GM12878 (cell line): ENCODE results near the gene NAE1. TPM values are rescaled to one million over a fixed set of nuclear protein-coding genes. Genes with fewer than 3 reads are reported as not detected.

Experiments used
- ATAC-seq: fragments of 200-7000 bp; cut with Tn5 transposase; 3 replicates; pipeline ENCODE4 v1.9.1; 2020; ENCODE audit warnings: mild to moderate bottlenecking, moderate library complexity
- BruUV-seq: library from RNA; stranded (reverse); fragments of 400-500 nt; replicated peaks from 2 replicates; lab custom pipeline; 2021; lab: Mats Ljungman, UMichigan
- CTCF ChIA-PET: fragments of 300-600 bp; sonication (Branson Sonifier 250); formaldehyde crosslinking; extraction: SDS; loops from one replicate; lab custom pipeline; 2021; ENCODE audit warnings: inconsistent platforms; lab: Yijun Ruan, JAX
- POLR2A ChIA-PET: fragments of 350-600 bp; formaldehyde crosslinking; extraction: SDS; loops from one replicate; lab custom pipeline; 2021; ENCODE audit warnings: inconsistent platforms; lab: Charles Lee
- RAD21 ChIA-PET: fragments of 300-600 bp; sonication (Branson Sonifier 250); formaldehyde crosslinking; loops from one replicate; lab custom pipeline; 2023; ENCODE audit warnings: antibody characterized with exemption; ENCODE audit not compliant: unreplicated experiment; lab: Charles Lee
- SMC1A ChIA-PET: fragments of 300-600 bp; sonication (Branson Sonifier 250); formaldehyde crosslinking; loops from one replicate; lab custom pipeline; 2023; ENCODE audit not compliant: unreplicated experiment, uncharacterized antibody; lab: Charles Lee
- DNase-seq: peaks from one replicate; pipeline ENCODE4 v3.0.0-alpha.2; 2011; ENCODE audit warnings: low read depth, low spot score
- FAIRE-seq: peaks from 3 replicates; lab custom pipeline; 2011; peaks lifted over from hg19 to GRCh38; lab: Jason Lieb, UNC
- H2AFZ ChIP-seq: 2 replicates; pipeline ENCODE4 v1.6.0; 2011; ENCODE audit warnings: low read depth, low read length, control low read depth; ENCODE audit not compliant: control insufficient read depth
- H3K27ac ChIP-seq: 2 replicates; pipeline ENCODE4 v1.5.1; 2011; ENCODE audit warnings: control low read depth; ENCODE audit not compliant: control insufficient read depth, insufficient read depth
- H3K27me3 ChIP-seq, 2 experiments: replicated peaks in 1 of 2; 2 replicates each; pipeline versions ENCODE4 v1.6.0 to v1.6.1; 2011; ENCODE audit warnings: low read length in 1 of 2; ENCODE audit not compliant: control insufficient read depth in 2 of 2, insufficient read depth in 2 of 2
- H3K36me3 ChIP-seq, 2 experiments: 2 replicates each; pipeline ENCODE4 v1.5.1; 2011; ENCODE audit warnings: low read length in 1 of 2; ENCODE audit not compliant: control insufficient read depth in 2 of 2, insufficient read depth in 2 of 2
- H3K4me1 ChIP-seq: 2 replicates; pipeline ENCODE4 v1.6.1; 2011; ENCODE audit warnings: mild to moderate bottlenecking, low read length, moderate library complexity, mixed read lengths; ENCODE audit not compliant: control insufficient read depth, insufficient read depth
- H3K4me2 ChIP-seq: 2 replicates; pipeline ENCODE4 v1.6.0; 2011; ENCODE audit warnings: control low read depth; ENCODE audit not compliant: control insufficient read depth, insufficient read depth
- H3K4me3 ChIP-seq: fragments of 200-600 bp; sonication (generic); 2 replicates; pipeline ENCODE4 v1.5.1; 2016
- H3K79me2 ChIP-seq: 2 replicates; pipeline ENCODE4 v1.6.0; 2011; ENCODE audit warnings: low read length; ENCODE audit not compliant: control insufficient read depth, insufficient read depth
- H3K9ac ChIP-seq: 2 replicates; pipeline ENCODE4 v1.8.0; 2011; ENCODE audit warnings: low read length, control low read depth, mixed read lengths; ENCODE audit not compliant: control insufficient read depth, insufficient read depth
- H3K9me3 ChIP-seq: replicated peaks from 3 replicates; pipeline ENCODE4 v1.5.1; 2011; ENCODE audit warnings: mild to moderate bottlenecking, low read length; ENCODE audit not compliant: control insufficient read depth, insufficient read depth
- H4K20me1 ChIP-seq: 2 replicates; pipeline ENCODE4 v1.6.0; 2011; ENCODE audit not compliant: control insufficient read depth, insufficient read depth
- JUND ChIP-seq: IDR thresholded peaks from 2 replicates; pipeline ENCODE4 v1.6.1; 2012; ENCODE audit warnings: low read depth, mild to moderate bottlenecking, low read length, improper control_type of control experiment, moderate library complexity
- MTA2 ChIP-seq: fragments of 450-650 bp; IDR thresholded peaks from 2 replicates; pipeline ENCODE4 v1.6.1; 2016; ENCODE audit warnings: low read depth, mild to moderate bottlenecking, moderate library complexity
- NFXL1 ChIP-seq: fragments of 450-650 bp; IDR thresholded peaks from 2 replicates; pipeline ENCODE4 v1.6.1; 2017; ENCODE audit warnings: antibody characterized with exemption, mild to moderate bottlenecking, borderline replicate concordance
- POU2F2 ChIP-seq: IDR thresholded peaks from 3 replicates; pipeline ENCODE4 v1.6.1; 2011; ENCODE audit warnings: low read depth, mild to moderate bottlenecking, low read length, borderline replicate concordance
- RBBP5 ChIP-seq: fragments of 200-600 bp; sonication (generic); conservative IDR thresholded peaks from 2 replicates; pipeline ENCODE4 v1.6.1; 2016
- RFX5 ChIP-seq: IDR thresholded peaks from 2 replicates; pipeline ENCODE4 v1.6.1; 2011; ENCODE audit warnings: low read depth, low read length, improper control_type of control experiment
- SMARCA5 ChIP-seq: fragments of 450-650 bp; IDR thresholded peaks from 2 replicates; pipeline ENCODE4 v1.6.1; 2017; ENCODE audit warnings: mild to moderate bottlenecking
- SPI1 ChIP-seq: IDR thresholded peaks from 2 replicates; pipeline ENCODE4 v1.6.1; 2011; ENCODE audit warnings: low read depth, mild to moderate bottlenecking, low read length, moderate library complexity, borderline replicate concordance; ENCODE audit not compliant: insufficient read depth
- TAF1 ChIP-seq: IDR thresholded peaks from 2 replicates; pipeline ENCODE4 v1.6.1; 2011; ENCODE audit warnings: mild to moderate bottlenecking, low read depth, low read length, borderline replicate concordance
- TCF7 ChIP-seq: IDR thresholded peaks from 2 replicates; pipeline ENCODE4 v1.6.1; 2014; ENCODE audit warnings: antibody characterized with exemption, borderline replicate concordance
- WGBS: methylation state at CpG from one replicate; pipeline ENCODE4 v1.1.6; 2016; ENCODE audit warnings: low lambda C conversion rate; ENCODE audit not compliant: insufficient replicate concordance, insufficient coverage; ENCODE audit errors: missing lambda C conversion rate; 5-methylcytosine and 5-hydroxymethylcytosine counted together
- in situ Hi-C: fragments of 300-500 bp; cut with MboI; formaldehyde crosslinking; loops from 9 replicates; pipeline ENCODE4 v1.14.3; 2018; ENCODE audit warnings: mixed read lengths
- intact Hi-C: fragments of 100-400 bp; cut with micrococcal nuclease; formaldehyde crosslinking; loops from one replicate; pipeline ENCODE4 v1.14.2; 2022; ENCODE audit not compliant: unreplicated experiment
- polyA plus RNA-seq, 11 experiments: library from polyadenylated mRNA; depleted of rRNA in 4 of 11; unstranded in 6 of 11; stranded (reverse) in 5 of 11; fragments of >200 nt; fragmentation: Nextera tagmentation in 4 of 11; fragmentation: Illumina TruSeq in 1 of 11; extraction: Ambion mirVana in 4 of 11; extraction: Trizol in 1 of 11; gene quantifications; 1 replicate in 1 of 11; 2 replicates in 10 of 11; pipeline versions ENCODE4 v1.2.1 to v1.2.3, GENCODE V29; 2011 to 2016; ENCODE audit warnings: inconsistent platforms in 2 of 11, missing spikeins in 2 of 11, low read depth in 1 of 11
- total RNA-seq, 4 experiments: library from RNA; depleted of rRNA in 3 of 4; stranded (reverse); fragments of >200 nt in 3 of 4; fragmentation: Illumina TruSeq in 1 of 4; extraction: Trizol in 1 of 4; gene quantifications; 2 replicates each; pipeline versions ENCODE4 v1.2.1 to v1.2.3, GENCODE V29; 2013 to 2021
- TF ChIP-seq, protein P1 (sequence below): IDR thresholded peaks from 2 replicates; pipeline ENCODE4 v1.6.1; 2011; ENCODE audit warnings: low read depth, mild to moderate bottlenecking, low read length, moderate library complexity, borderline replicate concordance; ENCODE audit errors: extremely low read depth
- TF ChIP-seq, protein P2 (sequence below): IDR thresholded peaks from 2 replicates; pipeline ENCODE4 v1.6.1; 2011; ENCODE audit warnings: borderline replicate concordance, low read depth, mild to moderate bottlenecking, moderate library complexity, low read length; ENCODE audit not compliant: insufficient read depth, poor library complexity, severe bottlenecking
- TF ChIP-seq, protein P3 (sequence below): fragments of 150-350 bp; IDR thresholded peaks from 2 replicates; pipeline ENCODE4 v1.6.1; 2016; ENCODE audit warnings: low read depth, low read length
- TF ChIP-seq, protein P4 (sequence below): IDR thresholded peaks from 2 replicates; pipeline ENCODE4 v1.6.1; 2012; ENCODE audit warnings: low read length, inconsistent platforms
- TF ChIP-seq, protein P5 (sequence below): fragments of 450-650 bp; formaldehyde crosslinking; IDR thresholded peaks from 2 replicates; pipeline ENCODE4 v1.4.0; 2022; ENCODE audit warnings: mild to moderate bottlenecking, moderate library complexity

Gene NAE1
- total and polyA plus RNA-seq, 10 of the 15 experiments (the other 5 are each of a cell fraction or from before 2014, with no cell fraction given) = 58.7 to 106 (median 78.7) TPM

DNA sequence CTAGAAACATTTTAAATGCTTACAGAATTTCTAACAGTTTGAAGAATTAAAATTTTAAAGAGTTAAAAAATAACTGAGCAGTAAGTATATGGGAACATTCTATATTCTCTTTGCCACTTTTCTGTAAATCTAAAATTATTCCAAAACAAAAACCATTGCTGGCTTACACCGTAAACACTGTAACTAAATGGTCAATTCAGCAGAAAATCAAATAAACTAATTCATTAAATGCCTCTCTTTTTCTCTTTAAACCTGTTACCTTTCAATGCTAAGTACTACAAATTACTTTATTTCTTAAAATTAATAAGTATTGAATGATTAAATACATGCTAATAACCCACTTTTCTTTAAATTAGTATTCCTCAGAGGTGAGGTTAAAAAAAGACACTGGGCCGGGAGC is 43.3 kb downstream of the NAE1 start:
- in situ Hi-C loops = no loop called here
- no peak for DNase-seq
- TF ChIP-seq TAF1 (no peak), RFX5 (no peak), NFXL1 (no peak), RBBP5 (no peak), TCF7 (no peak), SMARCA5 (no peak), JUND (no peak), POU2F2 (no peak), SPI1 (no peak), MTA2 (no peak)
- TF ChIP-seq, protein P1, sequence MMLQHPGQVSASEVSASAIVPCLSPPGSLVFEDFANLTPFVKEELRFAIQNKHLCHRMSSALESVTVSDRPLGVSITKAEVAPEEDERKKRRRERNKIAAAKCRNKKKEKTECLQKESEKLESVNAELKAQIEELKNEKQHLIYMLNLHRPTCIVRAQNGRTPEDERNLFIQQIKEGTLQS = no peak
- TF ChIP-seq, protein P2, sequence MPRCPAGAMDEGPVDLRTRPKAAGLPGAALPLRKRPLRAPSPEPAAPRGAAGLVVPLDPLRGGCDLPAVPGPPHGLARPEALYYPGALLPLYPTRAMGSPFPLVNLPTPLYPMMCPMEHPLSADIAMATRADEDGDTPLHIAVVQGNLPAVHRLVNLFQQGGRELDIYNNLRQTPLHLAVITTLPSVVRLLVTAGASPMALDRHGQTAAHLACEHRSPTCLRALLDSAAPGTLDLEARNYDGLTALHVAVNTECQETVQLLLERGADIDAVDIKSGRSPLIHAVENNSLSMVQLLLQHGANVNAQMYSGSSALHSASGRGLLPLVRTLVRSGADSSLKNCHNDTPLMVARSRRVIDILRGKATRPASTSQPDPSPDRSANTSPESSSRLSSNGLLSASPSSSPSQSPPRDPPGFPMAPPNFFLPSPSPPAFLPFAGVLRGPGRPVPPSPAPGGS = no peak
- TF ChIP-seq, protein P3, sequence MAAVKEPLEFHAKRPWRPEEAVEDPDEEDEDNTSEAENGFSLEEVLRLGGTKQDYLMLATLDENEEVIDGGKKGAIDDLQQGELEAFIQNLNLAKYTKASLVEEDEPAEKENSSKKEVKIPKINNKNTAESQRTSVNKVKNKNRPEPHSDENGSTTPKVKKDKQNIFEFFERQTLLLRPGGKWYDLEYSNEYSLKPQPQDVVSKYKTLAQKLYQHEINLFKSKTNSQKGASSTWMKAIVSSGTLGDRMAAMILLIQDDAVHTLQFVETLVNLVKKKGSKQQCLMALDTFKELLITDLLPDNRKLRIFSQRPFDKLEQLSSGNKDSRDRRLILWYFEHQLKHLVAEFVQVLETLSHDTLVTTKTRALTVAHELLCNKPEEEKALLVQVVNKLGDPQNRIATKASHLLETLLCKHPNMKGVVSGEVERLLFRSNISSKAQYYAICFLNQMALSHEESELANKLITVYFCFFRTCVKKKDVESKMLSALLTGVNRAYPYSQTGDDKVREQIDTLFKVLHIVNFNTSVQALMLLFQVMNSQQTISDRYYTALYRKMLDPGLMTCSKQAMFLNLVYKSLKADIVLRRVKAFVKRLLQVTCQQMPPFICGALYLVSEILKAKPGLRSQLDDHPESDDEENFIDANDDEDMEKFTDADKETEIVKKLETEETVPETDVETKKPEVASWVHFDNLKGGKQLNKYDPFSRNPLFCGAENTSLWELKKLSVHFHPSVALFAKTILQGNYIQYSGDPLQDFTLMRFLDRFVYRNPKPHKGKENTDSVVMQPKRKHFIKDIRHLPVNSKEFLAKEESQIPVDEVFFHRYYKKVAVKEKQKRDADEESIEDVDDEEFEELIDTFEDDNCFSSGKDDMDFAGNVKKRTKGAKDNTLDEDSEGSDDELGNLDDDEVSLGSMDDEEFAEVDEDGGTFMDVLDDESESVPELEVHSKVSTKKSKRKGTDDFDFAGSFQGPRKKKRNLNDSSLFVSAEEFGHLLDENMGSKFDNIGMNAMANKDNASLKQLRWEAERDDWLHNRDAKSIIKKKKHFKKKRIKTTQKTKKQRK = no peak
- TF ChIP-seq, protein P4, sequence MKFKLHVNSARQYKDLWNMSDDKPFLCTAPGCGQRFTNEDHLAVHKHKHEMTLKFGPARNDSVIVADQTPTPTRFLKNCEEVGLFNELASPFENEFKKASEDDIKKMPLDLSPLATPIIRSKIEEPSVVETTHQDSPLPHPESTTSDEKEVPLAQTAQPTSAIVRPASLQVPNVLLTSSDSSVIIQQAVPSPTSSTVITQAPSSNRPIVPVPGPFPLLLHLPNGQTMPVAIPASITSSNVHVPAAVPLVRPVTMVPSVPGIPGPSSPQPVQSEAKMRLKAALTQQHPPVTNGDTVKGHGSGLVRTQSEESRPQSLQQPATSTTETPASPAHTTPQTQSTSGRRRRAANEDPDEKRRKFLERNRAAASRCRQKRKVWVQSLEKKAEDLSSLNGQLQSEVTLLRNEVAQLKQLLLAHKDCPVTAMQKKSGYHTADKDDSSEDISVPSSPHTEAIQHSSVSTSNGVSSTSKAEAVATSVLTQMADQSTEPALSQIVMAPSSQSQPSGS = no peak
- TF ChIP-seq, protein P5, sequence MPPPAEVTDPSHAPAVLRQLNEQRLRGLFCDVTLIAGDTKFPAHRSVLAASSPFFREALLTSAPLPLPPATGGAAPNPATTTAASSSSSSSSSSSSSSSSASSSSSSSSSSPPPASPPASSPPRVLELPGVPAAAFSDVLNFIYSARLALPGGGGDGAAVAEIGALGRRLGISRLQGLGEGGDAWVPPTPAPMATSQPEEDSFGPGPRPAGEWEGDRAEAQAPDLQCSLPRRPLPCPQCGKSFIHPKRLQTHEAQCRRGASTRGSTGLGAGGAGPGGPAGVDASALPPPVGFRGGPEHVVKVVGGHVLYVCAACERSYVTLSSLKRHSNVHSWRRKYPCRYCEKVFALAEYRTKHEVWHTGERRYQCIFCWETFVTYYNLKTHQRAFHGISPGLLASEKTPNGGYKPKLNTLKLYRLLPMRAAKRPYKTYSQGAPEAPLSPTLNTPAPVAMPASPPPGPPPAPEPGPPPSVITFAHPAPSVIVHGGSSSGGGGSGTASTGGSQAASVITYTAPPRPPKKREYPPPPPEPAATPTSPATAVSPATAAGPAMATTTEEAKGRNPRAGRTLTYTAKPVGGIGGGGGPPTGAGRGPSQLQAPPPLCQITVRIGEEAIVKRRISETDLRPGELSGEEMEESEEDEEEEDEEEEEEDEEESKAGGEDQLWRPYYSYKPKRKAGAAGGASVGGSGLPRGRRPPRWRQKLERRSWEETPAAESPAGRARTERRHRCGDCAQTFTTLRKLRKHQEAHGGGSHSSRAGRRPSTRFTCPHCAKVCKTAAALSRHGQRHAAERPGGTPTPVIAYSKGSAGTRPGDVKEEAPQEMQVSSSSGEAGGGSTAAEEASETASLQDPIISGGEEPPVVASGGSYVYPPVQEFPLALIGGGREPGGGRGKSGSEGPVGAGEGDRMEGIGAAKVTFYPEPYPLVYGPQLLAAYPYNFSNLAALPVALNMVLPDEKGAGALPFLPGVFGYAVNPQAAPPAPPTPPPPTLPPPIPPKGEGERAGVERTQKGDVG (CRISPR knock-in tag) = no peak

More for the DNA sequence above, 43.3 kb downstream of the NAE1 start:
- intact Hi-C loops = no loop called here
- H3K27me3 ChIP-seq = no peaks in the 10 kb centered on the region
- no peak overlapping the region for H3K27ac ChIP-seq
- H4K20me1 ChIP-seq = no peaks in the 10 kb centered on the region
- no peak overlapping the region for H3K4me3 ChIP-seq
- BruUV-seq = no TSS peak
- POLR2A ChIA-PET = no interaction called here
- RAD21 ChIA-PET = no interaction called here
- H3K4me2 ChIP-seq = no peak overlapping the region
- CTCF ChIA-PET = interaction anchor here (0.6 kb wide), 1 partner anchor 83 kb away, joined by 3 read pairs; no protein-coding TSS in a partner anchor
- H3K9ac ChIP-seq = no peak overlapping the region
- FAIRE-seq = no peak
- SMC1A ChIA-PET = no interaction called here
- H3K4me1 ChIP-seq = no peaks in the 10 kb centered on the region
- H2AFZ ChIP-seq = no peak overlapping the region
- 70% methylated on average over 2 of the region's 2 CpGs for WGBS
- no peaks in the 10 kb centered on the region for H3K36me3 ChIP-seq
- no peaks in the 10 kb centered on the region for H3K9me3 ChIP-seq
- no peak for ATAC-seq
- H3K79me2 ChIP-seq = no peaks in the 10 kb centered on the region
